WERI-Rb-1 (cell line): Measurements from ENCODE around the gene PAOX.

ENCODE experiments used
- DNase-seq: peaks from one replicate; pipeline ENCODE4 v3.0.0-alpha.2; 2020
- H3K27ac ChIP-seq: fragments of 250-450 bp; sonication (Bioruptor Pico); 2 replicates; pipeline ENCODE4 v1.5.1; 2020; ENCODE audit warnings: mild to moderate bottlenecking, moderate library complexity
- H3K27me3 ChIP-seq: fragments of 250-450 bp; sonication (Bioruptor Pico); 2 replicates; pipeline ENCODE4 v1.5.1; 2021; ENCODE audit warnings: mild to moderate bottlenecking, low read depth, moderate library complexity; ENCODE audit not compliant: insufficient read depth, severe bottlenecking
- H3K36me3 ChIP-seq: fragments of 250-450 bp; sonication (Bioruptor Pico); 2 replicates; pipeline ENCODE4 v1.5.1; 2020; ENCODE audit warnings: mild to moderate bottlenecking, moderate library complexity
- H3K4me3 ChIP-seq: 2 replicates; pipeline ENCODE4 v1.5.1; 2011; ENCODE audit warnings: low read depth, mild to moderate bottlenecking, control low read depth, low read length
- H3K9me3 ChIP-seq: fragments of 250-450 bp; sonication (Bioruptor Pico); 2 replicates; pipeline ENCODE4 v1.5.1; 2021; ENCODE audit warnings: mild to moderate bottlenecking, moderate library complexity; ENCODE audit not compliant: severe bottlenecking
- TF ChIP-seq, protein P1 (sequence below): IDR thresholded peaks from 2 replicates; pipeline ENCODE4 v1.5.1; 2011; ENCODE audit warnings: low read depth, mild to moderate bottlenecking, control low read depth, inconsistent platforms, low read length

The PAOX gene

GRCh38 chr10:133379152-133379800 lies at the start of gene PAOX:
TSS of gene PAOX (plus strand) at chr10:133379262. CDS start at chr10:133379317, 55 bp downstream.
- Histone ChIP-seq H3K4me3 (peak within 1 kb of the TSS; percentile 66), H3K36me3 (no peaks in the 10 kb centered on the region), H3K27ac (peak within 1 kb of the TSS; percentile 55), H3K9me3 (no peaks in the 10 kb centered on the region), H3K27me3 (no peaks in the 10 kb centered on the region)
- TF ChIP-seq, protein P1, sequence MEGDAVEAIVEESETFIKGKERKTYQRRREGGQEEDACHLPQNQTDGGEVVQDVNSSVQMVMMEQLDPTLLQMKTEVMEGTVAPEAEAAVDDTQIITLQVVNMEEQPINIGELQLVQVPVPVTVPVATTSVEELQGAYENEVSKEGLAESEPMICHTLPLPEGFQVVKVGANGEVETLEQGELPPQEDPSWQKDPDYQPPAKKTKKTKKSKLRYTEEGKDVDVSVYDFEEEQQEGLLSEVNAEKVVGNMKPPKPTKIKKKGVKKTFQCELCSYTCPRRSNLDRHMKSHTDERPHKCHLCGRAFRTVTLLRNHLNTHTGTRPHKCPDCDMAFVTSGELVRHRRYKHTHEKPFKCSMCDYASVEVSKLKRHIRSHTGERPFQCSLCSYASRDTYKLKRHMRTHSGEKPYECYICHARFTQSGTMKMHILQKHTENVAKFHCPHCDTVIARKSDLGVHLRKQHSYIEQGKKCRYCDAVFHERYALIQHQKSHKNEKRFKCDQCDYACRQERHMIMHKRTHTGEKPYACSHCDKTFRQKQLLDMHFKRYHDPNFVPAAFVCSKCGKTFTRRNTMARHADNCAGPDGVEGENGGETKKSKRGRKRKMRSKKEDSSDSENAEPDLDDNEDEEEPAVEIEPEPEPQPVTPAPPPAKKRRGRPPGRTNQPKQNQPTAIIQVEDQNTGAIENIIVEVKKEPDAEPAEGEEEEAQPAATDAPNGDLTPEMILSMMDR: no peak
- DNase-seq: peak; percentile 72

DNA sequence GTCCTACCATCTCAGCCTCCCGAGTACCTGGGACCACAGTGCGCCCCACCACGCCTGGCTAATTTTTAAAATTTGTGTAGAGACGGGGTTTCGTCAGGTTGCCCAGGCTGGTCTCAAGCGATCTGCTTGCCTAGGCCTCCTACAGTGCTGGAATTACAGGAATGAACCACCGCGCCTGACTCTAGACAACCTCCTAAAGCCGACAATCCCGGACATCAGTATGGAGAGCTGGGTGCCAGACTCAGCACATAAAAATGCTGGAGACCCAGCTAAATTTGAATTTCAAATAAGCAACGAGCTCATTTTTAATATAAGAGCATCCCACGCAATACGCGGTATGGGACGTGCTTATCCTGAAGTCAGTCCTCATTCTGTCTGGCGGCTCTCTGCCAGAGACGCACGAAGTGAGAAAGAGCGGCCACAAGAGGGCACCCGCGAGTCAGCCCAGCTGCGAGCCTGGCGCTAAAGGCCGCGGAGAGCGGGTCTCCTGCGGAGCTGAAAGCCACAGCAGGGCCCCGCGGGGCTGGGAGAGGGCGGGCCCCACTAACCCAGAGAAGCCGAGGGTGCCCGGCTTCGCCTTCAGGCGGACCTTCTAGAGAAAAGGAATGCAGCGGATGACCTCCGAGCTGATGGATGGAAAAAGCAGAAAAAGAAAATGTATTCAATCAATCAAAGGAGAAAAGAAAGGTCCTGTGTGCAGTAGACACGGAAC lies 49.4 kb upstream of the PAOX start:
- peaks cover 7% of the 10 kb centered on the region for H3K9me3 ChIP-seq
- TF ChIP-seq, protein P1: peak; percentile 92
- H3K27ac ChIP-seq: no peak overlapping the region
- peak; percentile 87 for DNase-seq
- H3K27me3 ChIP-seq: peaks cover 17% of the 10 kb centered on the region
- no peaks in the 10 kb centered on the region for H3K36me3 ChIP-seq
- H3K4me3 ChIP-seq: peak overlapping the region; percentile 16; the same call in 1 of the 2 replicates

DNA sequence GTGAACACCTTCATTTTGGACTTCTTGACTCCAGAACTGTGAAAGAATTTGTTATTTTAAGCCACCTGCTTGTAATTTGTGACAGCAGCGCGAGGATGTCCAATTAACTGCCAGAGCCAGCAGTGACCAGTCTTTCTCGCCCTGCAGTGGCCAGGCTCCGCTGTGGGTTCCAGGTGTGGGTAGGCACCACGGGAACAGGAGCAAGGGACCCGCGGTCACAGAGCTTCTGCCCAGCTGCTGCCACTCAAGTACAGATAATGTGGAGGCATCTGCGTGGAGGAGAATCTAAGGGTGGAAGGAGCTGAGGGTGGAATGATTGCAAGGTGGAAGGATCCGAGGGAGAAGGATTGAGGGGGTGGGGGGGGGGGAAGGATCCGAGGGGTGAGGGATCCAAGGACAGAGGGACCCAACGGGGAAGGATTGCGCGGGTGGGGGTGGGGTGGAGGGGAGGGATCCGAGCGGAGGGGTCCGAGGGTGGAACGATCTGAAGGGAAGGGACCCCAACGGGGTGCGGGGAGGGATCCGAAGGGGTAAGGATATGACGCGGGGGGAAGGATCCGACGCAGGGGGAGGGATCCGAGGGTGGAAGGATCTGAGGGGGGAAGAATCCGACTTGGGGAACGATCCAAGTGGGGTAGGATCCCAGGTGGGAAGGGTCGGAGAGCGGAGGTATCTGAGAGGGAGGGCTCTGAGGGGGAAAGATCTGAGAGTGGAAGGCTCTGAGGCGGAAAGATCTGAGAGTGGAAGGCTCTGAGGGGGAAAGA lies 45.9 kb upstream of the PAOX start:
- no peak overlapping the region for H3K4me3 ChIP-seq
- no peak overlapping the region for H3K27ac ChIP-seq
- H3K27me3 ChIP-seq: peaks cover 48% of the 10 kb centered on the region
- TF ChIP-seq, protein P1: no peak
- no peak for DNase-seq
- H3K9me3 ChIP-seq: peaks cover 10% of the 10 kb centered on the region
- no peaks in the 10 kb centered on the region for H3K36me3 ChIP-seq

DNA sequence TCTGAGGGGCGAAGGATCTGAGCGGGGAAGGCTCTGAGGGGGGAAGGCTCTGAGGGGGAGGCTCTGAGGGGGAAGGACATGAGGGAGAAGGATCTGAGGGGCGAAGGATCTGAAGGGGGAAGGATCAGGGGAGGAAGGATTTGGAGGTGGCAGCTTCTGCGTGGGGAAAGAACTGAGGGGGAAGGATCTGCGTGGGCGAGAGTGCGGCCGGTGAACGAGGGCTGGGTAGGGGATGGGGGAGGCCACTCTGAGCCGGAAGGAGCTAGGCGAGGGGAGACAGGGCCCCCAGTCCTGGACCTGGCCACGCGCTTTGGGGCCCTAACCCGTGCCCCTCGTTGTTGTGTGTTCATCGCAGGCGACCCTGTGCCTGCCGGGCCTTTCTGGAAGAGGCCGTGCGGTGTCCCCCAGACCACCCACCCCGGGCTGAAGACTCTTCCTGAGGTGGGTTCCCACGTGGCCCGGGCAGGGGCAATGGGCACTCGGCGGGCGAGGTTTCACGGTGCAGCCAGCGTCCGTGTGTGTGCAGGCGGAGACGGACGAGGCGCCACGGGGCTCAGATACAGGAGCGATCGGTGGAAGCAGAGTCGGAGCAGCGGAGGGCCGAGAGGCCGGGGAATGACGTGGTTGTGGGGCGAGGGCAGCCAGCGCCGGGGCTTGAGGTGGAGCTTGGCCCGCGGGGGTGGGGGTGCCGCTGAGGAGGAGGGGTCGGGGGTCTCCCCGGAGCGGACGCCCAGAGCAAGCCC lies 44.4 kb upstream of the PAOX start:
- Histone ChIP-seq H3K27ac (no peak overlapping the region), H3K4me3 (peak overlapping the region; percentile 38), H3K27me3 (peaks cover 44% of the 10 kb centered on the region), H3K36me3 (no peaks in the 10 kb centered on the region), H3K9me3 (peaks cover 10% of the 10 kb centered on the region)
- TF ChIP-seq, protein P1: no peak
- DNase-seq: no peak

DNA sequence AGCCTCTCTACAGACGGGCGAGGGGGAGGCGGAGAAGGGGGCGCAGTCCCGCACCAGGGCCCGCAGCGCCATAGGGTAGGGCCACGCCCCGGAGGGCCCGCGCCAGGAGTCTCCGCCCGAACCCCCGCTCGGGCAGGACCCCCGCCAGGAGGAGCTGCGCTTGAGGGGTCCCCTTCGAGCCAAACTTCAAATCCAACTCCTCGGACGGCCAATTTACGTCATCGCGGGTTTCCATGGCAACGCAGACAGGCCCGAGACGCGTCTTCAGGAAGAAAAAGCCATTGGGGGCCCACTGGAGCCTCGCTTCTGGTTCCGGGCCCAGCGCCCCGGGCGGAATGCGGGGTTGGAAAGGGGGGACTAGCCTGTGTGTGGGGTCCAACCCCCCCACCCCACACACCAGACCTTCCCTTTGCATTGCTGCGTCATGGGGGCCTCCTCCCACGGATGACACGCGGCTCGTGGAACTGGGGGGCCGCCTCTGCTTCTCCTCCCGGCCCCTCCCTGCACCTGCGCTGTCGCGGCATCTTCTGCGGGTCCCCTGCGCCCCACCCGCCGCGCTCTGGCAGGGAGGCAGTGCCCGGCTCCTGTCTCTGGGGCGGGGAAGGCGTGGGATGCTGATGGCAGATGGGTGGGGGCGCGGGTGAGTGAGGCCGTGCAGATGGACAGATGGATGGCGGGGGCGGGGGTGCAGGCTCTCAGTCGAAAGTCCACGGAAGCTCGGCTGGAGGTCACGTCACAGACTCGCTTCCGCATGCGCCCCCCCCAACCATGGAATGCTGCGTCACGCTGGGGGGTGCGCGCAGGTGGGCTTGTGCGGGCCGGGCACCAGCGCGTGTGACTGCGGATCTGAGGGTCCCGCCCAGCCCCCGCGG lies 43.6 kb upstream of the PAOX start:
- Histone ChIP-seq H3K36me3 (no peaks in the 10 kb centered on the region), H3K9me3 (peaks cover 10% of the 10 kb centered on the region), H3K27me3 (peaks cover 44% of the 10 kb centered on the region), H3K4me3 (peak overlapping the region; percentile 38), H3K27ac (no peak overlapping the region)
- peak; percentile 65 for DNase-seq
- TF ChIP-seq, protein P1: no peak
